ENCODE data around the gene TEKT2.
A peak's percentile ranks its signal among the peaks of the same experiment; 100 is the strongest.

Gene TEKT2

GRCh38 chr1:36087233-36088123, 3.6 kb downstream of the TEKT2 start:
- DNase-seq (ENCODE audit: low read depth in 2 of 2) = no peak

GRCh38 chr1:36088265-36088576, 4.3 kb downstream of the TEKT2 start:
- no peak for DNase-seq (ENCODE audit: low read depth in 2 of 2)

GRCh38 chr1:36088577-36089392, 4.9 kb downstream of the TEKT2 start, which contains the start of gene ADPRS:
Gene ADPRS, plus strand, starts transcription at chr1:36088892. Its CDS starts 13 bp downstream, at chr1:36088905.
- DNase-seq (ENCODE audit: low read depth in 2 of 2) = peak; percentile 84 to 91

- no peak for DNase-seq (ENCODE audit: low read depth in 2 of 2)
Observed at GRCh38 chr1:36089393-36090121, 5.7 kb downstream of the TEKT2 start.

- no peak for DNase-seq (ENCODE audit: low read depth in 2 of 2)
Observed at GRCh38 chr1:36091141-36091540, 7.2 kb downstream of the TEKT2 start.

GRCh38 chr1:36091698-36092097, 7.8 kb downstream of the TEKT2 start:
- no peak for DNase-seq (ENCODE audit: low read depth in 2 of 2)

GRCh38 chr1:36092166-36092797, 8.4 kb downstream of the TEKT2 start:
- DNase-seq (ENCODE audit: low read depth in 2 of 2) = no peak

GRCh38 chr1:36092798-36093185, 8.9 kb downstream of the TEKT2 start:
- no peak for DNase-seq (ENCODE audit: low read depth in 2 of 2)

- DNase-seq (ENCODE audit: low read depth in 2 of 2) = no peak
Observed at GRCh38 chr1:36093226-36093625, 9.3 kb downstream of the TEKT2 start.

- no peak for DNase-seq (ENCODE audit: low read depth in 2 of 2)
Observed at GRCh38 chr1:36093929-36094328, 10.0 kb downstream of the TEKT2 start.

GRCh38 chr1:36094621-36095061, 10.7 kb downstream of the TEKT2 start:
- DNase-seq (ENCODE audit: low read depth in 2 of 2) = no peak

GRCh38 chr1:36095760-36096405, 12.0 kb downstream of the TEKT2 start:
- DNase-seq (ENCODE audit: low read depth in 2 of 2) = no peak

- DNase-seq (ENCODE audit: low read depth in 2 of 2) = no peak
Observed at GRCh38 chr1:36096500-36097432, 12.9 kb downstream of the TEKT2 start.

- no peak for DNase-seq (ENCODE audit: low read depth in 2 of 2)
Observed at GRCh38 chr1:36097693-36098585, 14.0 kb downstream of the TEKT2 start.

- no peak for DNase-seq (ENCODE audit: low read depth in 2 of 2)
Observed at GRCh38 chr1:36098650-36099365, 14.9 kb downstream of the TEKT2 start.

GRCh38 chr1:36099681-36100341, 15.9 kb downstream of the TEKT2 start:
- peak; percentile 61 to 67 for DNase-seq (ENCODE audit: low read depth in 2 of 2)

GRCh38 chr1:36100376-36100775, 16.5 kb downstream of the TEKT2 start:
- no peak for DNase-seq (ENCODE audit: low read depth in 2 of 2)

- DNase-seq (ENCODE audit: low read depth in 2 of 2) = no peak
Observed at GRCh38 chr1:36101546-36101945, 17.7 kb downstream of the TEKT2 start.

Measured in stimulated activated CD8-positive, alpha-beta memory T cell treated with anti-CD3 and anti-CD28 coated beads, Interleukin-2, amount 100 ng/mL, for 48 hours (primary cell).